ENCODE results near the gene ARHGAP1.

GRCh38 chr11:46639197-46639839, 61.1 kb downstream of the ARHGAP1 start:
- TF ChIP-seq POLR2A (IDR thresholded peaks at IDR 0.05) (no peak), CTCF (IDR thresholded peaks at IDR 0.05) (no peak), POLR2AphosphoS5 (IDR thresholded peaks at IDR 0.05; ENCODE audit: insufficient read depth in 1 of 2, low read depth in 1 of 2) (no peak)

Measured in vagina (tissue), 2 donors.